NCI-H526 treated with DMSO at 0.1 percent for 48 hours (cell line): ENCODE data around the gene DCAF7.

ENCODE experiments used
- DNase-seq: peaks from one replicate; lab custom pipeline; 2025; lab: John Stamatoyannopoulos, UW

Gene DCAF7

DNA sequence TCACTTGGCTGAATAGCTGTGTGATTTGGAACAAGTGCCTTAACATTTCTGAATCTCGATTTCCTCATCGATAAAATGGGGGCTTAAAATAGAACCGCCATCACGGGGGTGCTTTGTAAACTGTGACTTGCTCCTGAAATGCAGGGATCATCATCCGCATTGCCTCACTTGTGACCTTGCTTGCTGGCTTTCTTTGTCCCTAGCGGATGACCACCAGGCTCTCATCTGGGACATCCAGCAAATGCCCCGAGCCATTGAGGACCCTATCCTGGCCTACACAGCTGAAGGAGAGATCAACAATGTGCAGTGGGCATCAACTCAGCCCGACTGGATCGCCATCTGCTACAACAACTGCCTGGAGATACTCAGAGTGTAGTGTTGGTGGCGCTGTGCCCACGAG lies 38.5 kb downstream of the DCAF7 start:
- DNase-seq = no peak

GRCh38 chr17:63589646-63590045 lies 39.4 kb downstream of the DCAF7 start:
- no peak for DNase-seq

- DNase-seq = no peak
Measured at GRCh38 chr17:63592797-63593196, 42.5 kb downstream of the DCAF7 start.

DNA sequence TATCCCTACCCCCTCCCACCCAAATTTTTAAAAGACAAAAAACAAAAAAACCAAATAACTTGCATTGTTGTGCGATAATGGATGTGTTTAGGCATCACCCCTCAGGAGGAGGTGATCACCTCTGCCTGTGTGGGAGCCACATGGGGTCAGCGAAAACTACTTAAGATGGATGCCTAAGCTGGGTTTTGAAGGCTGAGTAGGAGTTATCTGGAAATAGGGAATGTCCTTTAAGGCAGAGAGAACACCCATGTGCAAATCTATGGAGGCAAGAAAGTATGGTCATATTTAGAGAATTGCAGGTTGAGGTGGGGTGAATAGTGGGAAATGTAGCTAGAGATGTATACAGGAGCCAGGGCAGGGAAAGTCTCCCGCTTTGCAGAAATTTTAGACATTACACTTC lies 44.9 kb downstream of the DCAF7 start:
- no peak for DNase-seq

DNA sequence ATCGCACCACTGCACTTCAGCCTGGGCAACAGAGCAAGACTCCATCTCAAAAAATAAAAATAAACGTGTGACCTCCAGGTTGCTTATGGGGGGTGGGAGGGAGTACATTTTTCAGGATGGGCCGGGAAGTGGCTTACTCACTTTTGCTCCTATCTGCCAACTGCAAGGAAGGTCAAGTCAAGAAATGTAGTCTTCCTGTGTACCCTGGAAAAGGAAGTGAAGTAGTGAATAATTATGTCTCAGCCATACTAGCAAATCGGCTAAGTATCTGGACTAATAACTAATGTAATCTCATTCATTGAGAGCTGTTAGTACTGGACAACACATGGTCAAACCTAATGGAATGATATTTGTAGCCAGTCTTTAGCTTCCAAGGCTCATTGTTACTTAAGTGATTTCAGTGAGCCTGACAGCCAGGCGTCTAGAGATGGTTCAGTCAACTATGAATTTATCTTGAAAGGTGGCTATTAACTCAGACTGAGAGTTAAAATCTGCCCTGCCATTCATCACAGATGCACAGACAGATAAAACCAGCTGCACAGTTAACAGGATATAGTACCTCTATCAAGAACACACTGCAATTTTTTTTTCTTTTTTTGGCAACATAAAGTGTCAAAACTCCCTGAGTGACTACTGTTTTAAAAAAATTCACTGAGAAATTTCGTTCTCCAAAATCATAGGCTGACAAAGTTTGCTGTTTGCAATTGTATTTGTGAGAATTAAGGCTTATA lies 46.7 kb downstream of the DCAF7 start:
- DNase-seq = no peak

DNA sequence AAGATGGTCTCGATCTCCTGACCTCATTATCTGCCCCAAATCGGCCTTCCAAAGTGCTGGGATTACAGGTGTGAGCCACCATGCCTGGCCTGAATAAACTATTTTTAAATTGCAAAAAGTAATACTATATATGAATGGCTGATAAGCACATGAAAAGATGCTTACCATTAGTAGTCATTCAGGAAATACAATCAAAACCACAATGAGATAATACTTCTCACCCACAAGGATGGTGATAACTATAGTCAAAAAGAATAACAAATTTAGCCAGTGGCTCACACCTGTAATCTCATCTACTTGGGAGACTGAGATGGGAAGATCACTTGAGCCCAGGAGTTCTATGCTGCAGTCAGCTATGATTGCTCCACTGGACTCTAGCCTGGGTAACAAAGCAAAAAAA lies 48.0 kb downstream of the DCAF7 start:
- no peak for DNase-seq

- peak; percentile 70 for DNase-seq
Measured at GRCh38 chr17:63600569-63601438, 50.5 kb downstream of the DCAF7 start, which contains the start of gene TACO1. Gene TACO1 (plus strand): TSS chr17:63600895. CDS start chr17:63601084, 189 bp downstream.

DNA sequence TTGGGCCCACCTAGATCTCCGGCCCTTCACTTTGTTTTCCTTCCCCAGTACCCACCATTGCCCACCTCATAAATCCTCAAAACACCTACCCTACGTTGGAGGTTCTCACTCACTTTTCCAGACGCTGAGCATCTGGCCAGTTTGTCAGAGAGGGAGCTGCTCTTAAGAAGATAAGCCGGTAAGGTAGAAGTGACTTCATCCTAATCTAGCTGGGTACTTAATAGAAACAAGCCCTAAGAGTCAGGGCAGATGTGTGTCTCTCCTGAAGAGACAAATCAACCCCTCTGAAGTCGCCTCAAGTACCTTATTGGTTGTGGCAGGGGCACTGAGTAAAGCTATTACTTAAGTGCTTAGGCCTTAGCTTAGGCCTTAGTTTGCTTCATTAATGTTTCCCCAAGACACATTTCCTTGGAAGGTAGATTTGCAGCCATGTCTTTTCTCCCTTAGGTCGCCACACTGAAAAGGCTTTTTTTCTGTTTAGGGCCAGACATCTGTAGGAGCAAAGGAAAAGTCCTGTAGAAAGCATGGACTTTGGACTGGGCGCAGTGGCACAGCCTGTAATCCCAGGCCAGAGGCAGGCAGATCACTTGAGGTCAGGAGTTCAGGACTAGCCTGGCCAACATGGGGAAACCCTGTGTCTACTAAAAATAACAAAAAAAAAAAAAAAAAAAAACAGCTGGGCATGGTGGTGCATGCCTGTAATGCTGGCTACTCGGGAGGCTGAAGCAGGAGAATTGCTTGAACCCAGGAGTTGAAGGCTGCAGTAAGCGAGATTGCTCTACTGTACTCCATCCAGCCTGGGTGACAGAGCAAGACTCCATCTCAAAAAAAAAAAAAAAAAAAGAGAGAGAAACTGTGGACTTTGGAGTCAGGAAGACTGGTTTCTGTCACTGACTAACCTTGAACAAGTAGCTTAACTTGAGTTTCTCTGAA lies 51.4 kb downstream of the DCAF7 start:
- DNase-seq = no peak

GRCh38 chr17:63609816-63610573 lies 59.7 kb downstream of the DCAF7 start:
- DNase-seq = no peak

DNA sequence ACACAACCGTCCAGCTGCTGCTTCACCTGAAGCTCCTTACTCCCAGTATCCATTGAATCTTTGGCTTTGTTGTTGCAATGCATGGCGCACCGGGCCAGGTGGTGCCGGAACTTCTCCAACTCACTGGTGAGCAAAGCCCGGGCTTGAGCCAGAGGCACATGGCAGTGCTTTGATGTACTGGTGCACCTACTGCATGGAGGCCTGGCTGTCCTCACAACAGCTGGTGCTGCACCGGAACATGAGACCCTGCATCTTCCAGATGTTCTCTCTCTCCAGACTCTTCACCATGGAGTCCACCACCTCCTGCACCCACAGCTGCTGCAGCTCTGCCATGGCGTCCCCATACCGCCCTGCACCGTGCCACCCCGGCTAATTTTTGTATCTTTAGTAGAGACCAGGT lies 60.6 kb downstream of the DCAF7 start:
- no peak for DNase-seq

DNA sequence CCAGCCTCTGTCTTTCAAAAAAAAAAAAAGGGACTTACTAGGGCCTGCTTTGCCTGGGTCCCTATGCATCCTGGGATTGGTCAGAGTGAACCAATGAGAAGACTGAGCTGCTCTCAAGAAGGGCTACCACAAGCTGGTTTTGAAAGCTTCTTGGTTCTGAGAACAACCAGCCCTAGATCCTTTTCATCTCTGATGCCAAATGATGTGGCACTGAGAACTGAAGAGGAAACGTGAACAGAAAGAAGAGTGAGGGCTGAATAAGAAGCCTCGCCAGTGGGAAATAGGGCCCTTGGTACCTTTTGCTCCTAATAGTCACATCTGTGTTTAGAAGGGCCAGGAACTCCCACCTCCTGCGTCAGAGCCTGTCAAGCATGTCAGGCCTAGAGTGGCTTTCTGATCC lies 61.1 kb downstream of the DCAF7 start:
- DNase-seq = no peak

DNA sequence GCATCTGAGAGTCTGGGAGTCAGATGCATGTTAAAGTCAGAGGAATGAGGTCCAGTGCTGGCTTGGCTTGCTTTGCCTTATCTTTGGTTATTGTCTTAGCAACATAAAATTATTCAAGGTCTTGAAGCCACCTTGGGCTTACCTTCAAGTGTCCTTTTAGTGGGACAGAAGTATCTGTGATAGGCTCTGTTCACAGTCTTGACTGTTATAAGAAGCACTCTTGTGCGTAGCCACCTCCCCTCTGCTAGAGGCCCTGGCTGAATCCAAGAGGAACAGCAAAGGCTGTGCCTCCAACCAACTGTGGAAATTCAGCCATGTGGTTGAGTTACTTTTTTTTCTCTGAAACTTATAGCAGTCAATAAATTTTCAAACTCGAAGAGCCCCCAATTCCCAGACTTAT lies 63.4 kb downstream of the DCAF7 start:
- DNase-seq = no peak

- DNase-seq = peak; percentile 73
Measured at GRCh38 chr17:63621229-63621683, 71.0 kb downstream of the DCAF7 start.

- peak; percentile 99 for DNase-seq
Measured at GRCh38 chr17:63621684-63622573, 71.7 kb downstream of the DCAF7 start, which contains the start of gene MAP3K3. Gene MAP3K3 (plus strand): TSS chr17:63622417. CDS start chr17:63622760, 343 bp downstream.

- peak; percentile 39 for DNase-seq
Measured at GRCh38 chr17:63622574-63623390, 72.5 kb downstream of the DCAF7 start.

- no peak for DNase-seq
Measured at GRCh38 chr17:63623786-63624530, 73.7 kb downstream of the DCAF7 start.

DNA sequence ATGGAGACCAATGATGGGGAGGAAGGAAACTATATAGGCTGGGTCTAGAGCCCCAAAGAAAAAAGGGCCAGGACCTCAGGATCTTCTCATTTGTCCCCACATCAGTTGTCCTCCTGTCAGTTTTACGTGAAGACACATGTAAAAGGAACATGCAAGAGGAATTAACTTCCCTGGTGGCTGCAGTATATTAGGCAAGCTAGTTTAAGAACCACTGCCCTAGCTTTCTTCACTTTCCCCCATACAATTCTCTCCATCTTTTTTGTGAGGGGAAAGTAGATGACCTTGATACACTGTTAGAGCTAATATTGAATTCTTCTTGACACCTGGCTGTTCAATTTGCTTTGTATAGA lies 74.2 kb downstream of the DCAF7 start:
- DNase-seq = no peak

DNA sequence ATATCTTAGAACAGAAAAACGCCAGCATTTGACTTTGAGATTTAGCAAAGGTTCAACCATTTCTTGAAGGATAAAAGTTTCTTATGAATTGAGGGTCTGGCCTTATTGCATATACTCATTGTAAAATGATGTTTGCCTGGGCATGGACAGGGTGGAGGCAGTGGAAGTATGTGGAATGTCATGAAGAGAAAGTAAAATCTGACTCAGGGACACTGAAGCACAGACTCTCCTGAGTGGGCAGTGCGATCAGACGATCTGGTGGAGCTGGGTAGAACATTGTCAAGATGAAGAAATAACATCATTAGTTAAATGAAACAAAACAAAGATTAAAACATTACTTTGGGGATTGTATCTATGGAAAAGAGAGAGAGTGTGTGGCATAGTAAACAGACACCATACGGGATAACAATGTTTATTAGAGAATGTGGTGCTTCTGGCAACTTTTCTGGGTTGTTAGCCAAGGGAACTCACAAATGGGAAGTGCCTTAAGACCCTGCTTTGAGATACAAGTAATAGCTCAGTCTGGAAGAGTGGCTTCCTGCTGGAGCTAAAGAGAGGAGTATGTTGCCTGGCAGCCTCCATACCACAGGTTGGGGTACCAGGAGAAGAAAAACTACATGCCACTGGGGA lies 76.4 kb downstream of the DCAF7 start:
- no peak for DNase-seq
